ENCODE measurements around the gene CRHR2. TPM values are rescaled to one million over a fixed set of nuclear protein-coding genes. Genes with fewer than 3 reads are reported as not detected.

Gene CRHR2
- total and polyA plus RNA-seq, 8 donors = not detected

DNA sequence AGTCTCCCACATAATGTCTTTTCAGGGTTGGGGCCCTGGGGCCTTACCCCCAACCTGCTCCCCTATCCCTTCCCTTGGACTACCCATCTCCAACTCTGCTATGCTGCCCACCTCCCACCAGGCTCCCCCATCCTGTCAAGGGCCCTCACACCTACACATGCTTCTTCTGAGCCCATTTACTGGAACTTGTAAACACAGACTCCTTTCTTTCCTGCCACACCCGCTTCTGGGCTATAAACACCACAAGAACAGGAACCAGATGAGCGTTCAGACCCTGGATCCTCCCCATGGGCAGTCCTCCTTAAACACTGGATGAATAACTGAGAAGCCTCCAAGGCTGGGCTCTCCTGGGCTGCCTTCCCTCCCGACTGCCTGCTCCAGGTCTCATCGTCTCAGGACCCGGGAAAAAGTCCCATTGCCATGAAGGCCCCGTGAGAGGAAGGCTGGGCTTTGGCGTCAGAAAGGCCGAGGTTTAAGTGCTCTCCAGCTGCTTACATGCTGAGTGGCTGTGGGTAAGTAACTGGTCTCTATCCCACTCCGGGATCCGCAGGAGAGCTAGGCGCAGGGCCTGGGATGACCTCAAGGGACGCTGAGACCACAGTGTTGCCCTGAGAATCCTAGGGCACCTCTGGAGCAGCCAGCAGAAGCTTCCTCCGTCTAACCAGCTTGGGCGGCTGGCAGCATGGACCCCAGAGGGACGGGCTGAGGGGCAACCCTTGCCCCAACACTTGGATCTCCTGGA, 15.6 kb upstream of the CRHR2 start:
- DNase-seq = no peak
- Histone ChIP-seq H3K27me3 (peaks cover 0 to 27% (median 7%) of the 10 kb centered on the region in 3 donors), H3K4me3 (no peak overlapping the region), H3K9me3 (no peaks in the 10 kb centered on the region), H3K36me3 (no peaks in the 10 kb centered on the region), H3K4me1 (peaks cover 0 to 9% (median 4%) of the 10 kb centered on the region in 4 donors), H3K27ac (peak overlapping the region in 1 of 5 donors; percentile 60)
- no peak for TF ChIP-seq EP300 (IDR thresholded peaks at IDR 0.05)
- TF ChIP-seq, protein P1, sequence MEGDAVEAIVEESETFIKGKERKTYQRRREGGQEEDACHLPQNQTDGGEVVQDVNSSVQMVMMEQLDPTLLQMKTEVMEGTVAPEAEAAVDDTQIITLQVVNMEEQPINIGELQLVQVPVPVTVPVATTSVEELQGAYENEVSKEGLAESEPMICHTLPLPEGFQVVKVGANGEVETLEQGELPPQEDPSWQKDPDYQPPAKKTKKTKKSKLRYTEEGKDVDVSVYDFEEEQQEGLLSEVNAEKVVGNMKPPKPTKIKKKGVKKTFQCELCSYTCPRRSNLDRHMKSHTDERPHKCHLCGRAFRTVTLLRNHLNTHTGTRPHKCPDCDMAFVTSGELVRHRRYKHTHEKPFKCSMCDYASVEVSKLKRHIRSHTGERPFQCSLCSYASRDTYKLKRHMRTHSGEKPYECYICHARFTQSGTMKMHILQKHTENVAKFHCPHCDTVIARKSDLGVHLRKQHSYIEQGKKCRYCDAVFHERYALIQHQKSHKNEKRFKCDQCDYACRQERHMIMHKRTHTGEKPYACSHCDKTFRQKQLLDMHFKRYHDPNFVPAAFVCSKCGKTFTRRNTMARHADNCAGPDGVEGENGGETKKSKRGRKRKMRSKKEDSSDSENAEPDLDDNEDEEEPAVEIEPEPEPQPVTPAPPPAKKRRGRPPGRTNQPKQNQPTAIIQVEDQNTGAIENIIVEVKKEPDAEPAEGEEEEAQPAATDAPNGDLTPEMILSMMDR (IDR thresholded peaks at IDR 0.05) = no peak
- WGBS, 5 donors = 60 to 79% (median 76%) methylated on average over 12 to 15 of the region's 15 CpGs
- intact Hi-C loops (cut with DNase I; ENCODE audit: low total_unique reads) = no loop called here

DNA sequence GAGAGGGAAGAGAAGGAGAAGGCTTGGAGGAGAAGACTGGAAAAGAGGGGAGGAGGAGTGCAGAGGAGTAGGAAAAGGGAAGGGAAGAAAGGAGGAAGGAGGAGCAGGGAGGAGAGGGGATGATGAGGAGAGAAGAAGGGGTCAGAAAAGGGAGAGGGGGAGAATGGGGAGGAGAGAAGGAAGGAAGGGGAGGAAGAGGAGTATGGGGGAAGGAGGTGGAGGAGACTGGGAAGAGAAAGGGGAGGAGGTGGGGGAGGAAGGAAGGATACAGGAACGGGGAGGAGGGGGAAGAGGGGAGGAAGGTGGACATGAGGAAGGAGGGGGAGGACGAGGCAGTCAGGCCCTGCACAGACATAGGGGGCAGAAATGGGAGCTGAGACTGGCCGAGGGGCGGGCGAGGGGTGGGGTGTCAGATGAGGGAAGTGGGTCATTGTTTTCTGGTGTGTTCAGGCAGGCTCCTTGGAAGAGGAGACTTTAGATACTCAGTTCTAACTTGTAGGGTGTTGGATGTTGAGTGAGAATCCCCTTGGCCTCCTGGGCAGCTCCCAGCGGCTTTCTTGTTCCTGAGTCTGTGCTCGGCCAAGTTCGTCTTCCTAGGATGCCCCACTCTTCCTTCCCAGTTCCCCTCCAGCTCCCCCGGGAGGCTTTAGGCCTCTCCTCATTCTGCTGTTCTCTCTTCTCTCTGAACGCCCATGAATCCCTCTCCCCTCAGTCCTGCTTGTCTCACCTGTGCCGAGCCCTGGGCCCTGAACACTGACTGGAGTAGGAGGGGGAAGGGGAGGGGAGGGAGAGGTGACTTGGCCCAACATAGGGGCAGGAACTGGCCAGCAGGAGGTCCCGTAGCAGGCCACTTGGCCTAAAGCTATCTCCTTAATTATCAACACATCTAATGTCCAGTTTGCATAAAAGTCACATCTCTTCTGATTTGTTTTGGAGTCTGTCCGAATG, 12.8 kb upstream of the CRHR2 start:
- no peaks in the 10 kb centered on the region for H3K9me3 ChIP-seq
- H3K27me3 ChIP-seq = peaks cover 0 to 13% (median 6%) of the 10 kb centered on the region in 3 donors
- intact Hi-C loops (cut with DNase I; ENCODE audit: low total_unique reads) = no loop called here
- H3K36me3 ChIP-seq = no peaks in the 10 kb centered on the region
- no peak overlapping the region for H3K27ac ChIP-seq
- DNase-seq = no peak
- H3K4me1 ChIP-seq = peaks cover 0 to 9% (median 4%) of the 10 kb centered on the region in 4 donors
- H3K4me3 ChIP-seq = no peak overlapping the region
- TF ChIP-seq, protein P1 (IDR thresholded peaks at IDR 0.05) = no peak
- WGBS, 5 donors = 74 to 84% (median 80%) methylated on average over 13 of the region's 13 CpGs

DNA sequence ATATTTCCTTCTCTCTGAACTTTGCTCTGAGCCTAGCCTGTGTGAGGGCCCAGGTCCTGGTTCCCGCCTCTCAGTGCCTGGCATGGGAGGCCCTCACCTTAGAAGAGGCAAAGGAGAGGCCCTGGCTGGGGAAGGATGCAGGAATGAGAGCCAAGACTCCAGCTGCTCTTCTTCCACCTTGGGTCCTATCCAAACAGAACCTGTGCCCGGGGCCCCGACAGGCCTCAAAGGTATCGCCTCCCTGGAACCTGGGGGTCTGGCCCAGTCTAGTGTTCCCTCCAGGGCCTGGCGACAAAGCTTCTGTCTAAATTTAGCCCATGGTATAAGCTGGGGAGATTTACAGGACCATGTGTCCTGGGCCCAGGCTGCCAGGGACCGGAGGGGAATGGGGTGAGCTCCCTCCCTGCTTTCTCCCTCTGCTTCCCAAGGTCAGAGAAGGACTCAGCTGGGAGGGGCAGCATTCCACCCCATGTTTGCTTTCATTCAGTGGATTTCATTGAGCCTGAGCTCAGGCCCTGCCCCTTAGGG, 12.0 kb upstream of the CRHR2 start:
- Histone ChIP-seq H3K9me3 (no peaks in the 10 kb centered on the region), H3K4me3 (no peak overlapping the region), H3K27ac (no peak overlapping the region), H3K4me1 (peaks cover 0 to 9% (median 4%) of the 10 kb centered on the region in 4 donors), H3K27me3 (peaks cover 0 to 5% (median 0%) of the 10 kb centered on the region in 3 donors), H3K36me3 (no peaks in the 10 kb centered on the region)
- intact Hi-C loops (cut with DNase I; ENCODE audit: low total_unique reads) = no loop called here
- DNase-seq = peak; percentile 49 to 78
- 34 to 56% (median 42%) methylated on average over 6 of the region's 6 CpGs for WGBS, 5 donors
- TF ChIP-seq EP300 (IDR thresholded peaks at IDR 0.05) (no peak), POLR2AphosphoS5 (IDR thresholded peaks at IDR 0.05) (no peak), POLR2A (IDR thresholded peaks at IDR 0.05) (no peak)
- TF ChIP-seq, protein P1 (IDR thresholded peaks at IDR 0.05) = no peak

DNA sequence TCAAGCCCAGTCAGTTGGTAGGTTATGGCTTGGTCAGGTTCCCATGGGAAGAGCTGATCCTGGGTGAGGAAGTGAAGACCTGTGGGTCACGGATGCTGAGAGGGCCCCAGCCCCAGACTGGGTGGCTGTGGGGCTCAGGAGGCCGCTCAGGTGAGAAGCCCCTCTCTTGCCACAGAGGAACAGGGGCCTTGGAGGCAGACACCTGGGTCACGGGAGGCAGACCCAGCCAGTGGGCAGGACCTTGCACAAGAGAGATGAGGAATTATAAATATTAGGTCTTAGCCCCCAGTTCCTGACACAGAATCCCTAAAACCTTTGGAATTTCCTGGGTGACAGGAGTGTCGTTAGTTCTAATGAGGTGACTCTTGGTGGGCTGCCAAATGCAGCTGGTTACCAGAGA, 10.6 kb upstream of the CRHR2 start:
- no peak for DNase-seq
- WGBS, 5 donors = 77 to 84% (median 80%) methylated on average over 4 of the region's 4 CpGs
- no peaks in the 10 kb centered on the region for H3K27me3 ChIP-seq
- no peaks in the 10 kb centered on the region for H3K9me3 ChIP-seq
- no peak overlapping the region for H3K27ac ChIP-seq
- peaks cover 0 to 16% (median 6%) of the 10 kb centered on the region in 4 donors for H3K4me1 ChIP-seq
- TF ChIP-seq POLR2AphosphoS5 (IDR thresholded peaks at IDR 0.05) (no peak), EP300 (IDR thresholded peaks at IDR 0.05) (no peak), POLR2A (IDR thresholded peaks at IDR 0.05) (no peak)
- TF ChIP-seq, protein P1 (IDR thresholded peaks at IDR 0.05) = no peak
- no peaks in the 10 kb centered on the region for H3K36me3 ChIP-seq
- intact Hi-C loops (cut with DNase I; ENCODE audit: low total_unique reads) = no loop called here
- no peak overlapping the region for H3K4me3 ChIP-seq
